AG04450 (cell line): ENCODE data around the gene KCTD10. TPM values are rescaled to one million over a fixed set of nuclear protein-coding genes. Genes with fewer than 3 reads are reported as not detected.

Source experiments
- CTCF ChIA-PET: fragments of 300-600, 350-600 bp; formaldehyde crosslinking; extraction: SDS; loops from one replicate; lab custom pipeline; 2022; ENCODE audit warnings: antibody characterized with exemption, inconsistent platforms; lab: Charles Lee
- POLR2A ChIA-PET: fragments of 350-600 bp; formaldehyde crosslinking; extraction: SDS; loops from one replicate; lab custom pipeline; 2021; ENCODE audit warnings: antibody characterized with exemption, inconsistent platforms; lab: Yijun Ruan, JAX
- DNase-seq: peaks from one replicate; pipeline ENCODE4 v3.0.0-alpha.2; 2011; ENCODE audit warnings: low read depth, low spot score
- H3K27ac ChIP-seq: one replicate; pipeline ENCODE4 v1.5.1; 2012; ENCODE audit warnings: low read depth, low read length, control low read depth
- H3K27me3 ChIP-seq: one replicate; pipeline ENCODE4 v1.6.0; 2012; ENCODE audit warnings: low read length; ENCODE audit not compliant: control insufficient read depth, insufficient read depth
- H3K4me3 ChIP-seq: 2 replicates; pipeline ENCODE4 v1.5.1; 2011; ENCODE audit warnings: mild to moderate bottlenecking, low read depth, low read length, control low read depth
- H3K9me3 ChIP-seq: 2 replicates; pipeline ENCODE4 v1.5.1; 2012; ENCODE audit warnings: low read length; ENCODE audit not compliant: control insufficient read depth, insufficient read depth
- CTCF ChIP-seq: IDR thresholded peaks from 2 replicates; pipeline ENCODE4 v1.5.1; 2011; ENCODE audit warnings: low read depth, low read length, control low read depth, inconsistent platforms
- polyA plus RNA-seq: library from polyadenylated mRNA; depleted of rRNA; stranded (reverse); fragments of >200 nt; gene quantifications from 2 replicates; pipeline ENCODE4 v1.2.3, GENCODE V29; 2011

KCTD10 gene
- polyA plus RNA-seq, 1 experiment = 128 TPM

DNA sequence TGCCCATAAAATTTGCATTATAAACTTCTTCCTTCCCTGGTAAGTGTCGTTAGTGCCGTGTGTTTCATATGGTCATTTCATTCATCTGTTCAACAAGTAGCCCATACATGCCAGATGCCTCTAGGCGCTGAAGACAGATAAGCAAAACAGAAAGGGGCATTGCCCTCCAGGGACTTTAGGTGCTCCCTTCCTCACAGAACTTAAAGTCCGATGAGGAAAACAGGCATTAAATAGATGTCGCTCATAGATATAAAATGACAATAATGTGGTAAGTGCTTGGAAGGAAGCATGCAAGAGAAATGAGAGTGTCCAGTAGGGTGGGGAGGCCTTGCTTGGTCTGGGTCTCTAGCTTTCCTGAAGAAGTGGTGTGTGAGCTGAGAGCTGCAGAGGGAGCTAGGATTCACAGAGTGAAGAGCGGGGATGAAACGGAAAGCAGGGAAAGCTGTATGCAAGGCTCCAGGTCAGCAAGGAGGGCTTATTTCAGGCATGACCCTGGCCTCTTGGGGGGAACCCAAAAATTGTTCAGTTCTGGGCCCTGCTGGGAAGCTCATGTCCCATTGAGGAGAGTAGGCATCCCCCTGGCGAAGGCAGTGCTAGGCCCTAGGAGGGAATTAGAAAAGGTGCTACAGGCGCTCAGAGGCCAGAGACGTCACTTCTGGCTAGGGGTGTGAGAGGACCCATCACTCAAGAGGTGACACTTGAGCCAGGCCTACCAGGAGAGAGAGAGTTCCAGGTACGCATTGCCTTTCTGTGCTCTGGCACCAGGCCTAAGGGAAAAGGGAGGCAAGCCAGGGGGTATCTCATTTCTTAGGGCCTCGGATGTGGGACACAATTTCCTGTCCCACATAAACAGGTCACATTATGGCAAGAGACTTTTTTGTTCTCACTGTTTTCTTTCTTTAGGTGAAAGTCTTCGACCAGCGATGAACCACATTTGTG is 12.2 kb upstream of the KCTD10 start:
- POLR2A ChIA-PET = no interaction called here
- DNase-seq = no peak
- Histone ChIP-seq H3K27me3 (no peaks in the 10 kb centered on the region), H3K27ac (no peak overlapping the region), H3K9me3 (no peaks in the 10 kb centered on the region), H3K4me3 (no peak overlapping the region)
- CTCF ChIA-PET = interaction anchor here (1.0 to 1.5 kb wide), 2 partner anchors 61 kb away, joined by 4 to 8 read pairs; no protein-coding TSS in a partner anchor
- TF ChIP-seq CTCF = no peak

- CTCF ChIA-PET = interaction anchor here (1.0 kb wide), 1 partner anchor 60 kb away, joined by 4 read pairs; no protein-coding TSS in a partner anchor
- POLR2A ChIA-PET = no interaction called here
- H3K27ac ChIP-seq = no peak overlapping the region
Observed at GRCh38 chr12:109488051-109488665, 11.1 kb upstream of the KCTD10 start.

GRCh38 chr12:109487181-109488050 is 10.3 kb upstream of the KCTD10 start:
- ChIA-PET POLR2A (no interaction called here), CTCF (no interaction called here)
- DNase-seq = no peak
- Histone ChIP-seq H3K27ac (no peak overlapping the region), H3K4me3 (no peak overlapping the region), H3K9me3 (no peaks in the 10 kb centered on the region), H3K27me3 (no peaks in the 10 kb centered on the region)
- TF ChIP-seq CTCF = no peak

More at GRCh38 chr12:109488051-109488665, 11.1 kb upstream of the KCTD10 start:
- no peak for DNase-seq
- no peaks in the 10 kb centered on the region for H3K27me3 ChIP-seq
- H3K9me3 ChIP-seq = no peaks in the 10 kb centered on the region
- H3K4me3 ChIP-seq = no peak overlapping the region
- TF ChIP-seq CTCF = no peak

DNA sequence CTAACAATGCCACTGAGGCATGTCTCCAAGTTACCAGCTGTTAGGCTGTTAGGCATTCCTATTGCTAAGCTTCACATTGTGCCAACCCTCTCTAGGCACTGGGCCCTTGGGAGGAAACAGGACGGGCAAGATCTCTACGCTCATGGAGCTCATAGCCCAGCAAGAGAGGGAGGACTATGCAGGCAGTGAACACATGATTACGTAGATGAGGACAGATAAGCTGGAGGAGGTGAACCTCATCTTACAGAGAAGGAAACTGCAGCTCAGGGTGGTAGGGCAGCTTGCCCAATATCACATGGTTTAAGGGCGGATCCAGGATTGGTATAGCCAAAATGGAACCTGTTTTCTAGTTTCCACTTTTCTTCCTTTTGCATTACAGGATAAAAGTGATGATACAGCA is 8.1 kb upstream of the KCTD10 start:
- TF ChIP-seq CTCF = no peak
- POLR2A ChIA-PET = no interaction called here

More for the DNA sequence above, 8.1 kb upstream of the KCTD10 start:
- no peak for DNase-seq
- H3K27me3 ChIP-seq = no peaks in the 10 kb centered on the region
- no peak overlapping the region for H3K4me3 ChIP-seq
- CTCF ChIA-PET = interaction anchor here (0.7 kb wide), 1 partner anchor 31 kb away, joined by 7 read pairs; no protein-coding TSS in a partner anchor
- H3K27ac ChIP-seq = no peak overlapping the region
- H3K9me3 ChIP-seq = no peaks in the 10 kb centered on the region
